Hepatic stellate cell (primary cell): ENCODE data around the gene MASP1.
"Not testable (repeated sequence)": the region's sequence is repeated elsewhere in the genome, so short reads cannot be mapped to it uniquely, and the experiment has no call there.

Experiments used
- DNase-seq: peaks from one replicate; pipeline ENCODE4 v3.0.0; 2011; ENCODE audit warnings: low spot score

MASP1 gene

GRCh38 chr3:187223799-187224198, 67.7 kb downstream of the MASP1 start:
- DNase-seq, result peak; percentile 32

- no peak for DNase-seq
These were observed 68.7 kb downstream of the MASP1 start for GRCh38 chr3:187222801-187223200.

- no peak for DNase-seq
These were observed 76.1 kb downstream of the MASP1 start for GRCh38 chr3:187215460-187215859.

- DNase-seq, result no peak
These were observed 77.9 kb downstream of the MASP1 start for GRCh38 chr3:187213616-187214015.

GRCh38 chr3:187212705-187213104, 78.8 kb downstream of the MASP1 start:
- no peak for DNase-seq

GRCh38 chr3:187212196-187212545, 79.4 kb downstream of the MASP1 start:
- DNase-seq, result no peak

GRCh38 chr3:187211532-187212195, 79.9 kb downstream of the MASP1 start:
- DNase-seq, result no peak

- peak; percentile 78 for DNase-seq
These were observed 80.8 kb downstream of the MASP1 start for GRCh38 chr3:187210545-187211327.

GRCh38 chr3:187210091-187210490, 81.4 kb downstream of the MASP1 start:
- no peak for DNase-seq

- no peak for DNase-seq
These were observed 82.0 kb downstream of the MASP1 start for GRCh38 chr3:187209491-187209890.

- no peak for DNase-seq
These were observed 83.4 kb downstream of the MASP1 start for GRCh38 chr3:187208159-187208558.

GRCh38 chr3:187207624-187208023, 83.9 kb downstream of the MASP1 start:
- no peak for DNase-seq

GRCh38 chr3:187207062-187207461, 84.5 kb downstream of the MASP1 start:
- DNase-seq, result no peak

- DNase-seq, result no peak
These were observed 85.9 kb downstream of the MASP1 start for GRCh38 chr3:187205683-187206082.

- not testable (repeated sequence) for DNase-seq
These were observed 92.0 kb downstream of the MASP1 start for GRCh38 chr3:187199463-187200050.

- DNase-seq, result no peak
These were observed 93.0 kb downstream of the MASP1 start for GRCh38 chr3:187198490-187198889.

GRCh38 chr3:187197335-187197649, 94.2 kb downstream of the MASP1 start, which contains the start of gene RTP1:
Gene RTP1, plus strand, starts transcription at chr3:187197486. Its CDS starts 30 bp downstream, at chr3:187197516.
- no peak for DNase-seq

- DNase-seq, result no peak
These were observed 94.8 kb downstream of the MASP1 start for GRCh38 chr3:187196573-187197334.

- peak; percentile 58 for DNase-seq
These were observed 98.4 kb downstream of the MASP1 start for GRCh38 chr3:187193181-187193580.

GRCh38 chr3:187191271-187191670, 100.3 kb downstream of the MASP1 start:
- no peak for DNase-seq

- DNase-seq, result no peak
These were observed 102.6 kb downstream of the MASP1 start for GRCh38 chr3:187188931-187189330.

- DNase-seq, result peak; percentile 89
These were observed 104.6 kb downstream of the MASP1 start for GRCh38 chr3:187186801-187187421.
